GM23248 (cell line): ENCODE measurements around the gene MRPL27.

ENCODE experiments used
- EZH2 ChIP-seq: fragments of 200-600 bp; sonication (generic); IDR thresholded peaks from 2 replicates; pipeline ENCODE4 v1.6.1; 2018; ENCODE audit warnings: antibody characterized with exemption, mild to moderate bottlenecking; ENCODE audit not compliant: insufficient read depth, poor library complexity, severe bottlenecking
- EZH2phosphoT487 ChIP-seq: fragments of 200-600 bp; sonication (generic); IDR thresholded peaks from 2 replicates; pipeline ENCODE4 v1.6.1; 2018; ENCODE audit warnings: antibody characterized with exemption, moderate library complexity, mild to moderate bottlenecking, low read depth; ENCODE audit not compliant: insufficient read depth

GRCh38 chr17:50330151-50330775, 42.7 kb downstream of the MRPL27 start:
- TF ChIP-seq EZH2phosphoT487 (no peak), EZH2 (no peak)
